ENCODE results near the gene SAMD4B.

Gene SAMD4B

DNA sequence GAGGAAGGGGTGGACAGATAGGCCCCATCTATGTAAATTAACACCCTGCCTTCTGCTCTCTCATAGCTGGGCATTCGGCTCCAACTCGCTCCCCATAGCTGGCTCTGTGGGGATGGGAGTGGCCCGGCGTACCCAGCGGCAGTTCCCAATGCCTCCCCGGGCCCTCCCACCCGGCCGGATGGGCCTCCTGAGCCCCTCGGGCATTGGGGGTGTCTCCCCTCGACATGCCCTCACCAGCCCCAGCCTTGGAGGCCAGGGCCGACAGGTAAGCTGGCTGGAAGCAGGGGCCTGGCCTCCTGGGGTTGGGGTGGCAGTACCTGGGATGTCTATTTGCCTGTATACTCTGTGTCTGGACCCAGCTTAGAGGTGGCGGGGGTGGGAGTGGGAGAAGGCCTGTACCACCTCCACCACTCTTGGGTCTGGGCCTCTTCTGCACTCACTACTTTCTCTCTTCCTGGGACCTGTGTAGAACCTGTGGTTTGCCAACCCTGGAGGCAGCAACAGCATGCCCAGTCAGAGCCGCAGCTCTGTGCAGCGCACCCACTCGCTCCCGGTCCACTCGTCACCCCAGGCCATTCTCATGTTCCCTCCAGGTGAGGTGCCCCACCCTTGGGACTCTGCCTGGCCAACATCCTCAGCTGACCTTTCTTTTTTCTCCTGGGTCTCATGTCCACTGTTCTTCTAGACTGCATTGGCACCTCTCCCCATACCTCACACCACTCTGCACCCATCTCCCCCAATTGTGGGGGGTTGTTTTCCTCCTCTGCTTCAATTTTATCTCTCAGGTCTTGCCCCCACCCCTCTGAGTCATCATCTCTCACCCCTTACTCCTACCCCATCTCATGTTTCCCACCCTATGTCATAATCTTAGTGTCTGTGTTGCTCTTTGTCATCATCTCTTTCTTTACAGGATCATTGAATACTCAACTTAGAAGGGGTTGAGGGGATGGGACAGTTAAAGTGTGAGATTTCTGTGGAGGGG is 38.6 kb downstream of the SAMD4B start:
- Histone ChIP-seq H3K4me3 (ENCODE audit: low read depth, low read length, poor library complexity, severe bottlenecking) (no peak overlapping the region), H3K36me3 (ENCODE audit: insufficient read depth, low read length) (peaks cover 87% of the 10 kb centered on the region), H3K4me2 (ENCODE audit: low read length) (no peak overlapping the region), H3K27ac (ENCODE audit: low read depth, low read length, poor library complexity, severe bottlenecking) (no peak overlapping the region), H3K27me3 (ENCODE audit: insufficient read depth, low read length) (no peaks in the 10 kb centered on the region), H3K9ac (ENCODE audit: low read length) (no peak overlapping the region), H3F3A (ENCODE audit: insufficient read depth, low read length) (no peaks in the 10 kb centered on the region), H3K79me2 (ENCODE audit: insufficient read depth, low read length) (no peaks in the 10 kb centered on the region), H3K4me1 (ENCODE audit: insufficient read depth, low read length, severe bottlenecking) (no peaks in the 10 kb centered on the region), H2AFZ (ENCODE audit: low read length) (no peak overlapping the region), H3K9me2 (ENCODE audit: low read depth, low read length) (no peaks in the 10 kb centered on the region), H3K9me3 (ENCODE audit: low read length) (no peaks in the 10 kb centered on the region), H4K20me1 (ENCODE audit: insufficient read depth, low read length) (no peaks in the 10 kb centered on the region)
- no peak for TF ChIP-seq EZH2 (IDR thresholded peaks at IDR 0.05; ENCODE audit: borderline replicate concordance, low read length)
- TF ChIP-seq, protein P1, sequence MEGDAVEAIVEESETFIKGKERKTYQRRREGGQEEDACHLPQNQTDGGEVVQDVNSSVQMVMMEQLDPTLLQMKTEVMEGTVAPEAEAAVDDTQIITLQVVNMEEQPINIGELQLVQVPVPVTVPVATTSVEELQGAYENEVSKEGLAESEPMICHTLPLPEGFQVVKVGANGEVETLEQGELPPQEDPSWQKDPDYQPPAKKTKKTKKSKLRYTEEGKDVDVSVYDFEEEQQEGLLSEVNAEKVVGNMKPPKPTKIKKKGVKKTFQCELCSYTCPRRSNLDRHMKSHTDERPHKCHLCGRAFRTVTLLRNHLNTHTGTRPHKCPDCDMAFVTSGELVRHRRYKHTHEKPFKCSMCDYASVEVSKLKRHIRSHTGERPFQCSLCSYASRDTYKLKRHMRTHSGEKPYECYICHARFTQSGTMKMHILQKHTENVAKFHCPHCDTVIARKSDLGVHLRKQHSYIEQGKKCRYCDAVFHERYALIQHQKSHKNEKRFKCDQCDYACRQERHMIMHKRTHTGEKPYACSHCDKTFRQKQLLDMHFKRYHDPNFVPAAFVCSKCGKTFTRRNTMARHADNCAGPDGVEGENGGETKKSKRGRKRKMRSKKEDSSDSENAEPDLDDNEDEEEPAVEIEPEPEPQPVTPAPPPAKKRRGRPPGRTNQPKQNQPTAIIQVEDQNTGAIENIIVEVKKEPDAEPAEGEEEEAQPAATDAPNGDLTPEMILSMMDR (IDR thresholded peaks at IDR 0.05; ENCODE audit: low read length): no peak

DNA sequence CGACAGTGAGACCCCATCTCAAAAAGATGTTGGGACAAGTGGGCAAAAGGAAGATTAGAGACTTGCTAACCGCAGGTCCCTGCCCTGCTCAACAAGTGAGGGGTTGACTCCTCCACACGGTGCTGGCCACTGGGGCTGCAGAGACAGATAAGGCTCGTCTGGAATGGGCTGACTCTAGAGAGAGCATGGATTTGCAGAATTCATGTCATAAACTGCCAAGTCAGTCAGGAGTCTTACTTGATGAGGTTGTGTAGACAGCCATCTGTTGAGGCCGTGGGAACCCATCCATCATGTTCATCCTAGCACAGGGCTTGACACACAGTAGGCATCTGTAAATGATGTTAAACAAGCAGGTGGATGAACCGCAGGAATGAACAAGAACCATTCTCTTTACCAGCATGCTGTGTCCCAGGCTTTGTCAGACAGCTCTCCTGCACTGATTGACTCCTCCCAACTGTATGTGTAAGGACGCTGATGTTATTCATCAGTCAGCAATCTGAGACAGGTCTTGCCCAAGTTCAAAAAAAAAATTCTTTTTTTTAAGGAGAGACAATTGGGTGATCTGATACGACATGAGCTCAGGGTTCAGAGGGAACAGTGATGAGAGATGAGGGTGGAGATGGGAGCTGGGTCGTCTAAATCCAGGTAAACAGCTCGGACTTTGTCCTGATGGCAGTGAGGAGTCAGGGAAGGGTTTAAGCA is 39.8 kb downstream of the SAMD4B start:
- peaks cover 87% of the 10 kb centered on the region for H3K36me3 ChIP-seq (ENCODE audit: insufficient read depth, low read length)
- H3K4me1 ChIP-seq (ENCODE audit: insufficient read depth, low read length, severe bottlenecking): no peaks in the 10 kb centered on the region
- H3K79me2 ChIP-seq (ENCODE audit: insufficient read depth, low read length): no peaks in the 10 kb centered on the region
- no peak overlapping the region for H3K9ac ChIP-seq (ENCODE audit: low read length)
- H3K4me2 ChIP-seq (ENCODE audit: low read length): no peak overlapping the region
- H3K9me3 ChIP-seq (ENCODE audit: low read length): no peaks in the 10 kb centered on the region
- H3K9me2 ChIP-seq (ENCODE audit: low read depth, low read length): no peaks in the 10 kb centered on the region
- no peak overlapping the region for H3K4me3 ChIP-seq (ENCODE audit: low read depth, low read length, poor library complexity, severe bottlenecking)
- H2AFZ ChIP-seq (ENCODE audit: low read length): no peak overlapping the region
- H3F3A ChIP-seq (ENCODE audit: insufficient read depth, low read length): no peaks in the 10 kb centered on the region
- no peaks in the 10 kb centered on the region for H3K27me3 ChIP-seq (ENCODE audit: insufficient read depth, low read length)
- TF ChIP-seq, protein P1 (IDR thresholded peaks at IDR 0.05; ENCODE audit: low read length): no peak
- H4K20me1 ChIP-seq (ENCODE audit: insufficient read depth, low read length): no peaks in the 10 kb centered on the region
- no peak overlapping the region for H3K27ac ChIP-seq (ENCODE audit: low read depth, low read length, poor library complexity, severe bottlenecking)

DNA sequence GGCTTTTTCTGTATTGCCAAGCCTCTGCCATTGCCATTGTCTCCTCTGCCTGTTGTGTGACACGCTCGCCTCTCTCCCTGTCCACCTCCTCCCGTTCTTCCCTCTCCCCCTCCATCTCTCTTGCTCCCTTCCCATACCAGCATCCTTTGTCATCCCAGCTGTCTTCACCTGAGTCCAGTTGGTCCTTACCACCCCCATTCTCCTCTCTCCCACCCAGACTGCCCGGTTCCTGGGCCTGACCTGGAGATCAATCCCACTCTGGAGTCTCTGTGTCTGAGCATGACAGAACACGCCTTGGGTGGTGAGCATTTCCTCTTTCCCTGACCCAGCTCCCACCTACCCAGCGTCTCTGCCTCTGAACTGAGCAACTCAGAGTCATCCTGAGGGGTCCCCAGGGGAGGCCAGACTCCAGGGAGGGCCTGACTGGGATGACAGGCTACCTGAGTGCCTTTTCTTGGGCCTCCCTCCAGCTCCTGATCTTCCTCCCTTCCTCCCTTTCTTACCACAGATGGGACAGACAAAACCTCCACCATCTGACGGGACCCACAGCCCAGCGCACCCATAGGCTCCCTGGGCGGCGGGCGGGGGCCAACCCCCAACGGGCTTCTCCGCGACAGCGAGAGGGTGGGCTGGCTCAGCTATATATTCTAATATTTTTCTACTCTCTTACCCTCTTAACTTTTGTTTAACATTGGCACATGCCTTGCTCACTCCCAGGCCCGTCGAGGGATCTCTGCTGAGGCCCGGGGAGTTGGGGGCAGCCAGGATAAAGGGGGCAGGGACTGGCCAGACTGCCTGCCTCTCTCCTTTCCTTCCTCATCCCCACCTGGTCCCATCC is 41.0 kb downstream of the SAMD4B start:
- Histone ChIP-seq H3K79me2 (ENCODE audit: insufficient read depth, low read length) (no peaks in the 10 kb centered on the region), H3K9ac (ENCODE audit: low read length) (no peak overlapping the region), H3K27me3 (ENCODE audit: insufficient read depth, low read length) (no peaks in the 10 kb centered on the region), H3F3A (ENCODE audit: insufficient read depth, low read length) (no peaks in the 10 kb centered on the region), H3K4me2 (ENCODE audit: low read length) (no peak overlapping the region), H2AFZ (ENCODE audit: low read length) (no peak overlapping the region), H3K9me2 (ENCODE audit: low read depth, low read length) (no peaks in the 10 kb centered on the region), H4K20me1 (ENCODE audit: insufficient read depth, low read length) (no peaks in the 10 kb centered on the region), H3K9me3 (ENCODE audit: low read length) (no peaks in the 10 kb centered on the region), H3K27ac (ENCODE audit: low read depth, low read length, poor library complexity, severe bottlenecking) (no peak overlapping the region), H3K4me3 (ENCODE audit: low read depth, low read length, poor library complexity, severe bottlenecking) (no peak overlapping the region), H3K4me1 (ENCODE audit: insufficient read depth, low read length, severe bottlenecking) (no peaks in the 10 kb centered on the region), H3K36me3 (ENCODE audit: insufficient read depth, low read length) (peaks cover 86% of the 10 kb centered on the region)
- TF ChIP-seq EZH2 (IDR thresholded peaks at IDR 0.05; ENCODE audit: borderline replicate concordance, low read length): no peak
- TF ChIP-seq, protein P1 (IDR thresholded peaks at IDR 0.05; ENCODE audit: low read length): no peak
